MCF 10A (cell line): ENCODE measurements around the gene SLC26A4. TPM values are rescaled to one million over a fixed set of nuclear protein-coding genes. Genes with fewer than 3 reads are reported as not detected.

Experiments used
- BruUV-seq: library from RNA; stranded (reverse); fragments of 400-500 nt; replicated peaks from 2 replicates; lab custom pipeline; 2021; lab: Mats Ljungman, UMichigan
- CTCF ChIA-PET: fragments of 300-600 bp; sonication (Branson Sonifier 250); formaldehyde crosslinking; extraction: SDS; loops from one replicate; lab custom pipeline; 2021; ENCODE audit warnings: antibody characterized with exemption, inconsistent platforms; lab: Yijun Ruan, JAX
- POLR2A ChIA-PET: fragments of 300-600, 350-650 bp; sonication (Branson Sonifier 250); formaldehyde crosslinking; extraction: SDS; loops from one replicate; lab custom pipeline; 2020; ENCODE audit warnings: antibody characterized with exemption, inconsistent platforms; lab: Yijun Ruan, JAX
- DNase-seq: peaks from one replicate; pipeline ENCODE4 v3.0.0-alpha.2; 2018; ENCODE audit not compliant: unreplicated experiment
- H3K27ac Mint-ChIP-seq: one replicate; pipeline ENCODE4 v1.8.0; 2022; ENCODE audit warnings: mild to moderate bottlenecking, low read depth, mixed read lengths; ENCODE audit not compliant: unreplicated experiment
- H3K27me3 Mint-ChIP-seq: one replicate; pipeline ENCODE4 v1.8.0; 2022; ENCODE audit warnings: mixed read lengths; ENCODE audit not compliant: insufficient read depth, unreplicated experiment
- H3K36me3 Mint-ChIP-seq: one replicate; pipeline ENCODE4 v1.8.0; 2022; ENCODE audit warnings: mild to moderate bottlenecking, moderate library complexity, mixed read lengths; ENCODE audit not compliant: insufficient read depth, unreplicated experiment
- H3K4me1 Mint-ChIP-seq: one replicate; pipeline ENCODE4 v1.8.0; 2022; ENCODE audit warnings: mixed read lengths; ENCODE audit not compliant: insufficient read depth, unreplicated experiment
- H3K4me3 Mint-ChIP-seq: one replicate; pipeline ENCODE4 v1.8.0; 2022; ENCODE audit warnings: mild to moderate bottlenecking, moderate library complexity, mixed read lengths; ENCODE audit not compliant: unreplicated experiment
- H3K9me3 Mint-ChIP-seq: one replicate; pipeline ENCODE4 v1.8.0; 2022; ENCODE audit warnings: mixed read lengths; ENCODE audit not compliant: unreplicated experiment
- intact Hi-C: fragments of 100-400 bp; cut with micrococcal nuclease; formaldehyde crosslinking; loops from 2 replicates; pipeline ENCODE4 v1.14.1; 2022
- total RNA-seq: library from RNA; stranded (reverse); gene quantifications from 2 replicates; pipeline ENCODE4 v1.2.3, GENCODE V29; 2022
- TF ChIP-seq, protein P1 (sequence below): fragments of 200-600 bp; IDR thresholded peaks from one replicate; pipeline ENCODE4 v1.8.0; 2022; ENCODE audit warnings: antibody characterized with exemption, mild to moderate bottlenecking; ENCODE audit not compliant: unreplicated experiment

SLC26A4 gene
- total RNA-seq, 1 experiment from 2014 or later, result 0.21 TPM

- Mint-ChIP-seq H3K27ac (no peak overlapping the region), H3K4me1 (peaks cover 6% of the 10 kb centered on the region), H3K9me3 (peaks cover 6% of the 10 kb centered on the region), H3K27me3 (peaks cover 16% of the 10 kb centered on the region), H3K36me3 (no peaks in the 10 kb centered on the region), H3K4me3 (no peak overlapping the region)
- ChIA-PET POLR2A (interaction anchor here (0.9 kb wide), 1 partner anchor 102 kb away, joined by 3 read pairs; no protein-coding TSS in a partner anchor), CTCF (interaction anchor here (0.7 to 0.8 kb wide), 2 partner anchors 9 to 34 kb away, joined by 3 read pairs; no protein-coding TSS in a partner anchor)
- BruUV-seq, result no TSS peak
- peak; percentile 17 for DNase-seq
- intact Hi-C loops, result no loop called here
- TF ChIP-seq, protein P1, sequence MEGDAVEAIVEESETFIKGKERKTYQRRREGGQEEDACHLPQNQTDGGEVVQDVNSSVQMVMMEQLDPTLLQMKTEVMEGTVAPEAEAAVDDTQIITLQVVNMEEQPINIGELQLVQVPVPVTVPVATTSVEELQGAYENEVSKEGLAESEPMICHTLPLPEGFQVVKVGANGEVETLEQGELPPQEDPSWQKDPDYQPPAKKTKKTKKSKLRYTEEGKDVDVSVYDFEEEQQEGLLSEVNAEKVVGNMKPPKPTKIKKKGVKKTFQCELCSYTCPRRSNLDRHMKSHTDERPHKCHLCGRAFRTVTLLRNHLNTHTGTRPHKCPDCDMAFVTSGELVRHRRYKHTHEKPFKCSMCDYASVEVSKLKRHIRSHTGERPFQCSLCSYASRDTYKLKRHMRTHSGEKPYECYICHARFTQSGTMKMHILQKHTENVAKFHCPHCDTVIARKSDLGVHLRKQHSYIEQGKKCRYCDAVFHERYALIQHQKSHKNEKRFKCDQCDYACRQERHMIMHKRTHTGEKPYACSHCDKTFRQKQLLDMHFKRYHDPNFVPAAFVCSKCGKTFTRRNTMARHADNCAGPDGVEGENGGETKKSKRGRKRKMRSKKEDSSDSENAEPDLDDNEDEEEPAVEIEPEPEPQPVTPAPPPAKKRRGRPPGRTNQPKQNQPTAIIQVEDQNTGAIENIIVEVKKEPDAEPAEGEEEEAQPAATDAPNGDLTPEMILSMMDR, result no peak
Measured at GRCh38 chr7:107643407-107643806, 17.2 kb upstream of the SLC26A4 start.

DNA sequence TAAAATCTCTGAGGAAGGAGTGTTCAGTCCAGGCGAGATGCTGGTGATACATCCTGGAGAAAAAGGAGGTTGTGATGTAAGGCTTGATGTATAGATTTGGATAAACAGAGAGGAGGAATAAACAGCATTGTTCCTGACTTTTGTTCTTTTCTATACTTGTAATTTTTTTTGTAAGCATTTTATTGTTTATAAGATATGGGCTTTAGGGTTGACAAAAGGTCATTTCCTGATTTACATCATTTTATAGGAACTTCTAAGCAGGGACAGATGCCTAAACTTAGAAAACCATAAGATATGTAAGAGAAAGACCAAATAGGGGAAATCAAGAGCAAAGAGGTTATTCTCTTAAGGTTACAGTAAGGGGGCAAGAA lies 16.7 kb upstream of the SLC26A4 start:
- TF ChIP-seq, protein P1, result no peak
- Mint-ChIP-seq H3K27me3 (peaks cover 16% of the 10 kb centered on the region), H3K36me3 (no peaks in the 10 kb centered on the region), H3K27ac (no peak overlapping the region), H3K4me1 (peaks cover 6% of the 10 kb centered on the region), H3K9me3 (peaks cover 6% of the 10 kb centered on the region), H3K4me3 (no peak overlapping the region)
- intact Hi-C loops, result no loop called here
- DNase-seq, result no peak
- POLR2A ChIA-PET, result interaction anchor here (0.9 to 1.0 kb wide), 2 partner anchors 11 to 103 kb away, joined by 3 read pairs; no protein-coding TSS in a partner anchor
- no TSS peak for BruUV-seq
- CTCF ChIA-PET, result no interaction called here

DNA sequence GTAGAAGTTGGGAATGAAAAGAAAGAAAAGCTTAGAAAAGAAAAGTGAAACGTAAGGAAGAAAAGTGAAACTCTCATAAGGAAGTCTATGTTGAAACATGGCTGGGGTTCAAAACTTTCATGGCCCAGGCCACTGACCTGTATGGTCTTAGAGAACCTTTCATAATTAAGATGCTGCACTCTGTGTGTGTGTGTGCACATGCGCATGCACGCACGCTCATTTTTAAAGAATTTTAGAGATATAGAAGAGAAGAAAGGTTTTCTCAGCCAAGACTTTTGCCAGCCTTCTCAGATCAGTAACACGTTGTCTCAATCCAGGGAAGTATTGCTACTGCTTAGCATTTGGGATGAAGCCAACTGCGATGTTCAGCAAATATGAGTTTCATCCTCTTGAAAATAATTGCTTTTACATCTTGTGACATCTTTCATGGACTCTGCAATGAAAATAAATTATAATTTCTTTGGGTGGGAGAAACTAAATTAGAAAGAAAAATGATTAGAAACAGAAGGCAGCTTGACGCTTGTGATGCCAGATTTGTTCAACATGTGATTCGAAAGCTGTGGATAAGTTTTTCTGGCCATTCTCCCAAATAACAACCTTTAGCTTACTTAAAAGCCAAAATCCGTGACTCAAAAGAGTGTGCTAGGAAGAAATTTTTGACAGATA lies 16.2 kb upstream of the SLC26A4 start:
- H3K4me1 Mint-ChIP-seq, result peaks cover 6% of the 10 kb centered on the region
- H3K36me3 Mint-ChIP-seq, result no peaks in the 10 kb centered on the region
- DNase-seq, result no peak
- POLR2A ChIA-PET, result interaction anchor here (0.7 to 1.1 kb wide), 3 partner anchors 9 to 39 kb away, joined by 3 to 4 read pairs (median 3); no protein-coding TSS in a partner anchor
- H3K4me3 Mint-ChIP-seq, result no peak overlapping the region
- peaks cover 15% of the 10 kb centered on the region for H3K27me3 Mint-ChIP-seq
- BruUV-seq, result no TSS peak
- H3K9me3 Mint-ChIP-seq, result peaks cover 6% of the 10 kb centered on the region
- intact Hi-C loops, result no loop called here
- no peak overlapping the region for H3K27ac Mint-ChIP-seq
- CTCF ChIA-PET, result no interaction called here
- TF ChIP-seq, protein P1, result no peak

DNA sequence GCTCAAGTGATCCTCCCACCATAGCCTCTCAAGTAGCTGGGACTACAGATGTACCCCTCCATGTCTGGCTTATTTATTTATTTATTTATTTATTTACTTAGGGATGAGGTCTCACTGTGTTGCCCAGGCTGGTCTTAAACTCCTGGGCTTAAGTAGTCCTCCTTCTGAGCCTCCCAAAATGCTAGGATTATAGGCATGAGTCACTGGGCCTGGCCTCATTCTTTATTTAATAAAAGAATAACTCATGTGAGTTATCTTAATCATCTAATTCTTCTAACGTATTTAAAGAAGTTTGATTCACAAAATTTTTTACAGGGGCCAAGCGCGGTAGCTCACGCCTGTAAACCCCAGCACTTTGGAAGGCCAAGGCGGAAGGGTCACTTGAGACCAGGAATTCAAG lies 8.0 kb upstream of the SLC26A4 start:
- Mint-ChIP-seq H3K27me3 (peaks cover 11% of the 10 kb centered on the region), H3K4me1 (no peaks in the 10 kb centered on the region), H3K9me3 (peaks cover 8% of the 10 kb centered on the region), H3K36me3 (no peaks in the 10 kb centered on the region), H3K27ac (no peak overlapping the region), H3K4me3 (no peak overlapping the region)
- CTCF ChIA-PET, result no interaction called here
- TF ChIP-seq, protein P1, result no peak
- DNase-seq, result no peak
- no TSS peak for BruUV-seq
- intact Hi-C loops, result no loop called here
- POLR2A ChIA-PET, result no interaction called here
